Natural killer cell treated with Interleukin-12 subunit alpha and Interleukin-12 subunit beta and Interleukin-15 and Interleukin-18, amount 100 ng/mL, for 72 hours (primary cell): Measurements from ENCODE around the gene ZNF345. TPM values are rescaled to one million over a fixed set of nuclear protein-coding genes. Genes with fewer than 3 reads are reported as not detected.

ENCODE experiments used
- ATAC-seq, 2 donors: fragments of 150-1000 bp; cut with Tn5 transposase in 1 of 2; sonication (Bioruptor Pico), chemical (Tn5 transposase) in 1 of 2; 2 replicates each; pipeline ENCODE4 v1.10.0; 2021
- DNase-seq: peaks from one replicate; pipeline ENCODE4 v3.0.0; 2022; ENCODE audit warnings: low spot score
- H3K27ac Mint-ChIP-seq, 2 donors: 1 replicate in 1 of 2; 2 replicates in 1 of 2; pipeline ENCODE4 v1.8.0; 2022; ENCODE audit warnings: mixed read lengths in 2 of 2, mild to moderate bottlenecking in 1 of 2, moderate library complexity in 1 of 2
- H3K27me3 Mint-ChIP-seq, 2 donors: 1 replicate in 1 of 2; 2 replicates in 1 of 2; pipeline ENCODE4 v1.8.0; 2022; ENCODE audit warnings: mixed read lengths in 2 of 2
- H3K36me3 Mint-ChIP-seq: one replicate; pipeline ENCODE4 v1.8.0; 2022; ENCODE audit warnings: mixed read lengths
- H3K4me1 Mint-ChIP-seq, 2 donors: 1 replicate in 1 of 2; 2 replicates in 1 of 2; pipeline ENCODE4 v1.8.0; 2022; ENCODE audit warnings: low read depth in 2 of 2, mixed read lengths in 2 of 2, mild to moderate bottlenecking in 1 of 2
- H3K4me3 Mint-ChIP-seq: one replicate; pipeline ENCODE4 v1.8.0; 2022; ENCODE audit warnings: mixed read lengths
- H3K9me3 Mint-ChIP-seq: 2 replicates; pipeline ENCODE4 v1.8.0; 2022; ENCODE audit warnings: mixed read lengths
- total RNA-seq, 2 donors: library from RNA; stranded (reverse); gene quantifications; one replicate each; pipeline ENCODE4 v1.2.3, GENCODE V29; 2022

Gene ZNF345
- 1 to 10 TPM; 3.0 to 6.1 TPM for total RNA-seq

DNA sequence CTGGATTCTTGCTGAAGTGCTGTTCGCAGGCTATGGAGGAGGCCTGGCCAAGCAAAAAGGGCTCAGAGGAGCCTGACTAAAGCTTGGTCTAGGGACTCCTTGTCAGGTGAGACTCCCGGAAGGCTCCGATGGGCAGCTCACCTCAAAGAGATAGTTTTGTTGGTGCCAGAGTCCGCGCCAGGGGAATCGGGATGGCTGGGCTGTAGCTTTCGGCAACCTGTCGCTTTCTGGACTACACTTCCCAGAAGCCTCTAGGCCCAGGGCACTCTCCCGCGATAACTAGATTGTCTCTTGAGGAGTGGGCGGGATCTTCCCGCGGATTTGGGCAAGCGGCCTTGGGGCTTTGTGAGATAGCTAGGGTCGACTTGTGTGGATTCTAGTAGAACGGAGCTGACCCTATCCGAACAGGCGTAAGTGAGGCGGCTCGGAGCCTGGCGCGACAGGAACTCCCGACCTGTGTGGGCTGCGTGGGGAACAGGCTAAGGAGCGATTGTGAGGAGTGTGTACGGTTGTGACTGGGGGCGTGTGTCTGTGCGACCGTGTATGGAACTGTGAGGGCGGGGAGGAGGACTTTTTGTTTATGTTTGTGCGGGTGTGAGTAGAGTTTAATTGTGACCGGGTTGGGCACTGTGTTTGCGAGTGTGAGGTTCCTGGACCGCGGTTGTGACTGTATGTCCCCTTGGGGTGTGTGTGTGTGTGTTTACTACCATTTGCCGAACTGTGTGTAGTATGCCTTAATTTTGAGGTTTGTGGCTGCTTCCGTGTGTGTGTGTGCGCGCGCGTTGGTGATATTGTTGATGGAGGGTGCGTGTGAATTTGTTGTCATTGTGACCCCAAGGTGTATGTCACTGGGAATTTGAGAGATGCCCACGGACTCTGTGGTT, at the start of gene ZNF345:
ZNF345 (plus strand) TSS at position 318 of the 884 bp plus-strand sequence. CDS start 25,955 bp downstream, outside the sequence.
- peaks cover 20% of the 10 kb centered on the region for H3K36me3 Mint-ChIP-seq
- no peak within 1 kb of the TSS for H3K27ac Mint-ChIP-seq
- ATAC-seq (peak; percentile 92 to 94), DNase-seq (peak; percentile 87)
- H3K27me3 Mint-ChIP-seq, result no peaks in the 10 kb centered on the region
- no peak within 1 kb of the TSS for H3K4me3 Mint-ChIP-seq
- H3K9me3 Mint-ChIP-seq, result peaks cover 6% of the 10 kb centered on the region
- H3K4me1 Mint-ChIP-seq, result peaks cover 6 to 7% of the 10 kb centered on the region in 2 donors

DNA sequence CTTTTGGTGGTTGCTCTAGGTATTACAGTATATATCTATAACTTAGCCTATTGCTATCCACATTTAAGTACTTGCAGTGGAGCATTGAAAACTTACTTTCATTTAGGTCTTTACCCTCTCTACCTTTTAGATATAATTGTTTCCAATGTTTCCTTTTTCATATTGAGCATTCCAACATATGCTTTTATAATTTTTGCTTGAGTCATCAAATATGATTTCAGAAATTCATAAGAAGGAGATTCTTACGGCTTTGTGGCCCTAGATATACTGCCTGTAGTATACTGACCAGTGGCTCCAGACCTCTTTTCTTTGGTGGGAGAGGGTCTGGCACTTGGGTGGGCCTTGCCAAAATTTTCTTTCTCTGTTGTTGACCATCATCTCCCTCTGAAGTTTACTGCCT, 45.3 kb upstream of the ZNF345 start:
- no peak for ATAC-seq
- no peaks in the 10 kb centered on the region for H3K27me3 Mint-ChIP-seq
- no peak overlapping the region for H3K4me3 Mint-ChIP-seq
- peaks cover 32% of the 10 kb centered on the region for H3K36me3 Mint-ChIP-seq
- no peaks in the 10 kb centered on the region for H3K4me1 Mint-ChIP-seq
- no peak overlapping the region for H3K27ac Mint-ChIP-seq
- peaks cover 21% of the 10 kb centered on the region for H3K9me3 Mint-ChIP-seq
- no peak for DNase-seq

DNA sequence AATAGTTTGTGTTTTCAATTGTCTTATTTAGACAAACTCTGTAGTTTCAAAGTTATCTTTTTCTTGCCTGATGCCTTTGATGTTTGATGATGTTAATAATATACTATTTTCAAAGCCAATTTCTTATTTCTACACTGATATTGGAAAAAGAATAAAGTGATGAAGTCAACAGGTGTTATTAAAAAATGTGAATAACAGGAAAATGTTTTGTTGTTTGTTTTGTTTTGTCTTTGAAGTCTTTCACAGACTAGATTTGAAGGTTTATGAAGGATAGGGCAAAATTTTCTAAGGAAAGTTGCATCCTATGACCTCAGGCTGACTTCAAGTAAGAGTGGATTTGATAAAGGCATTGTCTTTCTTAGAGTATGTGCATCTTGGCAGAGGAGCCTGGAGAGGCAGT, 43.6 kb upstream of the ZNF345 start:
- no peak overlapping the region for H3K4me3 Mint-ChIP-seq
- peaks cover 39% of the 10 kb centered on the region for H3K36me3 Mint-ChIP-seq
- no peak overlapping the region for H3K27ac Mint-ChIP-seq
- ATAC-seq (no peak), DNase-seq (no peak)
- H3K9me3 Mint-ChIP-seq, result peaks cover 21% of the 10 kb centered on the region
- no peaks in the 10 kb centered on the region for H3K27me3 Mint-ChIP-seq
- H3K4me1 Mint-ChIP-seq, result no peaks in the 10 kb centered on the region

DNA sequence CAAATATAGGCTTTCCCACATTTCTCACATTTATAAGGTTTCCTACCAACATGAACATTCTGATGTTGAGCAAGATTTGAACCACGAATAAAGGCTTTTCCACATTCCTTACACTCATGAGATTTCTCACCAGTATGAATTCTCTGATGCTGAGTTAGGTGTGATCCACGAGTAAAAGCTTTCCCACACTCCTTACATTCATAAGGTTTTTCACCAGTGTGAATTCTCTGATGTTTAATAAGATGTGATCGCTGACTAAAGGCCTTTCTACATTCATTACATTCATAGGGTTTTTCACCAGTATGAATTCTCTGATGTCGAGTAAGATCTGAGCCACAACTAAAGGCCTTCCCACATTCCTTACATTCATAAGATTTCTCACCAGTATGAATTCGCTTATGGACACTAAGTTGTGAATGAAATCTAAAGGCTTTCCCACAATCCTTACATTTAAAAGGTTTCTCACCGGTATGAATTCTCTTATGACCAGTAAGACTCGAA, 31.5 kb upstream of the ZNF345 start:
- Mint-ChIP-seq H3K4me1 (no peaks in the 10 kb centered on the region), H3K27ac (no peak overlapping the region), H3K36me3 (peaks cover 54% of the 10 kb centered on the region), H3K9me3 (peaks cover 12% of the 10 kb centered on the region), H3K27me3 (no peaks in the 10 kb centered on the region), H3K4me3 (no peak overlapping the region)
- DNase-seq (no peak), ATAC-seq (no peak)

DNA sequence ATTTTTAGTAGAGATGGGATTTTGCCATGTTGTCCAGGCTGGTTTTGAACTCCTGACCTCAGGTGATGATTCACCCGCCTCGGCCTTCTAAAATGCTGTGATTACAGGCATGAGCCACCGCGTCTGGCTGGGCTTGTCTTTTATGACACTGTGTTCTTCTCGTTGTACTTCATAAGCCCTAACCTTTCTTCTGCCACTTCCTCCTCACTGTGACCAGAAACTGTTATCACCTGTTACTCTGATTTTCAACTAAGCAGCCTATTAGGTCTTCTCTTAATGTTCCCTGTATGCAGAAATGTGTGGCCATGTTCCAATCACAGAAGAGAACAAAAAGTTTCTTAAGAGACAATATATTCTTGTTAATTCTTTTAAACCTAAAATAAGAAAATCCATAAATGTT, 28.9 kb upstream of the ZNF345 start:
- Mint-ChIP-seq H3K4me1 (no peaks in the 10 kb centered on the region), H3K27ac (no peak overlapping the region), H3K4me3 (no peak overlapping the region), H3K27me3 (no peaks in the 10 kb centered on the region), H3K9me3 (peaks cover 21% of the 10 kb centered on the region), H3K36me3 (peaks cover 74% of the 10 kb centered on the region)
- no peak for DNase-seq
- no peak for ATAC-seq

DNA sequence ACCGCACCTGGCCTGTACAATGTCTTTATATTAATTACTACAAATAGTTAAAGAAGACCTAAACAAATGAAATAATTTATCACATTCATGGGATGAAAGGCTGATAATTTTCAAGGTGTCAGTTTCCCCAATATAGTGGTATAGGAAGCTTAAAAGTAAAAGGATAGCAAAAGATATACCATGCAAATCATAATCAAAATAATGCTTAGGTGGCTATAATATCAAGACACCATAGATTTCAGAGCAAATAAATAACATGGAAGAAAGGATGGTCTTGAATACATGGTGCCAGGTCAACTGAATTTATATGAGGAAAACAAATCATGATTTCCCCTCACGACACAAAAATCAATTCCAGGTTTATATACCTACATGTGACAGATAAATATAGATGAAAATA, 17.2 kb upstream of the ZNF345 start:
- peaks cover 61% of the 10 kb centered on the region for H3K36me3 Mint-ChIP-seq
- H3K27me3 Mint-ChIP-seq, result no peaks in the 10 kb centered on the region
- H3K4me1 Mint-ChIP-seq, result peaks cover 3 to 11% of the 10 kb centered on the region in 2 donors
- H3K4me3 Mint-ChIP-seq, result no peak overlapping the region
- ATAC-seq (no peak), DNase-seq (no peak)
- peaks cover 22% of the 10 kb centered on the region for H3K9me3 Mint-ChIP-seq
- H3K27ac Mint-ChIP-seq, result no peak overlapping the region

DNA sequence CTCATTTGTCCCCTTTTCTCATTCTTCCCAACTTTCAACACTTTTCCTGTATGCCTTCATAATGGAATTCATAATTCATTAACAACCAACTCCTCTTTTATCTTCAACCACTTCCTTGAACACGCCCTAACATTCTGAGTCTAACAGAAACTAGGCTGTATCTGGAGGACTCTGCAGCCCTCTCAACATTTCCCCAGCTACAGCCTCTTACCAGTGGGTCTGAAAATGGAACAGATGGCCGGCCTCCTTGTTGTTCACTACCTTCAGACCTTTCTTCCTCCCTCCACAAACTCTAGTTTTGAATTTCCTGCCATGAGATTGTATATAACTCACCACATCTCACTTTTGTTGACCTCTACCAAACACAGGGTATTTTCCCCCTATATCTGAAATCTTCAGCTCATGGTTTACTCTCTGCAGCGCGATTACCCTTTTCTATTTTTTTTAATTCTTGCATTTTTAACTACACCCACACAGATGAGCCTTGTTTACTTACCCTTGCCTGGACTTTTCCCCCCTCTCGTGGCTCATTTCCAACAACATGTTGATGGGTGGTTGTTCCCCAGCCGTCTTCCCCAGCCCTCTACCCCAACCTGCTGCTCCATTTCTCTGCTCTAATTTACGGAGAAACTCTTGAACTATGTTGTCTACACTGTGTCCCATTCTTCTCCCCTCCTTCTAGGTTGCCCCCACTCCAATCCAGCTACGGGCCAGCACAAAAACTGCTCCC, 13.3 kb upstream of the ZNF345 start:
- Mint-ChIP-seq H3K4me3 (no peak overlapping the region), H3K36me3 (peaks cover 40% of the 10 kb centered on the region), H3K9me3 (peaks cover 6% of the 10 kb centered on the region), H3K27ac (no peak overlapping the region), H3K27me3 (no peaks in the 10 kb centered on the region), H3K4me1 (peaks cover 6% of the 10 kb centered on the region in 2 donors)
- ATAC-seq (peak in 1 of 2 donors; percentile 3), DNase-seq (no peak)

DNA sequence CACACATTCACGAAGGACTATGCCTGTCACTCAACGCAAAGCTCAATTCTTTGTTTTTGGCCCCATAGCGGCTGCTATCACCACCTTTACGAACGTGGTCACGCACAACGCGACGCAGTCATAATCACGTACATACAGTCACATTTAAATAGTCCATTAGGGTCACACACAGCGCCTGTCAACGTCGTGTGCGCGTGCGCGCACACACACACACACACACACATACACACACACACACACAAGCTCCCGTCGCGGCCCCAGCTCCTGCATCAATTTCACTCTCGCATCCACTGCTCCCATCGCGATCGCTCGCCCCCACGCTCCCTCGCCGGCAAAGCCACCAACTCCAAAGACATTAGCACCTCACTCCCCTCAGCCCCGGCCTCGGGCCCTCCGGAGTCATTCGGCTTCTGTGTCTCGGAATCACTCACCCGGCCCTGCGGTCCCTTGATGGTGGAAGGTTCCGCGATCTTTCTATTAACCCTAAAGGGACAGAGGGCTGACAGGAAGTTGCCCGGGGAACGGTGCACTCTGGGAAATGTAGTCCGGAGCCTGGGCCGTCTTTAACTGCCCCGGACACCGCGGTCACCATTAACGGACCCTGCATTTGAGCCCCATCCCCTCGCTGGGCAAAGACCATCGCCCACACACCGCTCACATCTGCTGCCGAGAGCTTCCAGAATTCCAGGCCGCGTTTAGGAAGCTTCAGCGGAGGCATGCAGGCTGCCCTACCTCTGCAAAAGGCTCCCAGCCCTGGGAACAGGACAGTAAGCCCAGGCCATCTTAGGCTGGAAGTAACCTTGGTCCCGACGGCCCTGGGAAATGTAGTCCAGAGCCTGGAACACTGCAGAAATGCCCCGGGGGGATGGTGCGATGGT, 12.5 kb upstream of the ZNF345 start, which contains the start of gene ZNF790:
ZNF790 (minus strand) TSS at position 482 of the 878 bp plus-strand sequence. CDS start 12,768 bp downstream, outside the sequence.
- peak; percentile 98 for ATAC-seq
- H3K27ac Mint-ChIP-seq, result no peak within 1 kb of the TSS
- peaks cover 34% of the 10 kb centered on the region for H3K36me3 Mint-ChIP-seq

DNA sequence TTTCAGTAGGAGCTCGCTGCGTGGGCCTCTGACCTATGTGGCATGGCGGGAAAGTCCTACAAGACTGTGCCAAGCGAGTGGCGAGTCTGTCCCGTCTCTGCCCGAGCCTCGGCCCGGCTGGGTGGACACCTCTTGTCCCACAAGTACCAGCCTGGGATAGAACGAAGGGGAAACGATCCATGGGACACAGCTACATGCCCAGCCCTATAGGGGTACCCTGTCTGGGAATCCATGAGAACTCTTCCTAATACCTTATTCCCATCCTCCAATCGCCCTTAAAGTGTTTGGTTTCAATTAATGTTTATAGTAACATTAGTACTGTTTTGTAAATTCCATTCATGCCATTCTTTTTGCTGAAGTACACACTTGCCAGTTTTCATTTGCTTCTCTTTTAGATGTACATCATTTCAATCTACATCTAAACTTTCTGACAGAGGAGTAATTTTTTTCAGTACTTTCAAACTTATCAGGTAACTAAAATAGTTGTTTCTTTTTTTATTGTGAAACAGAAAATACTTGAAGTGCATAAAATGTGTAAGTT, 11.8 kb upstream of the ZNF345 start:
- Mint-ChIP-seq H3K27ac (no peak overlapping the region), H3K4me3 (no peak overlapping the region), H3K27me3 (no peaks in the 10 kb centered on the region), H3K4me1 (peaks cover 6% of the 10 kb centered on the region in 2 donors), H3K9me3 (peaks cover 6% of the 10 kb centered on the region), H3K36me3 (peaks cover 27% of the 10 kb centered on the region)
- DNase-seq, result no peak
- no peak for ATAC-seq

More for the DNA sequence above, 12.5 kb upstream of the ZNF345 start, which contains the start of gene ZNF790:
- Mint-ChIP-seq H3K4me3 (no peak within 1 kb of the TSS), H3K27me3 (no peaks in the 10 kb centered on the region), H3K9me3 (peaks cover 6% of the 10 kb centered on the region), H3K4me1 (peaks cover 6% of the 10 kb centered on the region in 2 donors)
- DNase-seq, result peak; percentile 91

DNA sequence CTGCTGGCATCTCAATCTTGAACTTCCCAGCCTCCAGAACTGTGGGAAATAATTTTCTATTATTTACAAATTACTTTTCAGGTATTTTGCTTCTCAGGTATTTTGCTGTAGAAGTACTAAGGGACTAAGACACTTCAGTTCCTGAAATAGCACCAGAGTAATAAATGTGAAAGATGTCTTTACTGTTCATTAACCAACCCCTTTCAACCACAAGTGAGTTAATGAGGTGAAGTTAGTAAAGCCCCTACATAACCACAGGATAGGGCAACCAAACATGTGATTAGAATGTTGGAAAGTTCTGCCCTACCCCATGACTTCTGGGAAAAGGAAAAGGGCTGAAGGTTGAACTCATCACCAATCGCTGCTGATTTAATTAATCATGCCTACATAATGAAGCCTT, 2.7 kb upstream of the ZNF345 start:
- H3K36me3 Mint-ChIP-seq, result peaks cover 19% of the 10 kb centered on the region
- peaks cover 4% of the 10 kb centered on the region for H3K9me3 Mint-ChIP-seq
- no peak overlapping the region for H3K4me3 Mint-ChIP-seq
- no peak for DNase-seq
- H3K4me1 Mint-ChIP-seq, result peaks cover 4 to 6% of the 10 kb centered on the region in 2 donors
- no peak overlapping the region for H3K27ac Mint-ChIP-seq
- H3K27me3 Mint-ChIP-seq, result no peaks in the 10 kb centered on the region
- no peak for ATAC-seq

DNA sequence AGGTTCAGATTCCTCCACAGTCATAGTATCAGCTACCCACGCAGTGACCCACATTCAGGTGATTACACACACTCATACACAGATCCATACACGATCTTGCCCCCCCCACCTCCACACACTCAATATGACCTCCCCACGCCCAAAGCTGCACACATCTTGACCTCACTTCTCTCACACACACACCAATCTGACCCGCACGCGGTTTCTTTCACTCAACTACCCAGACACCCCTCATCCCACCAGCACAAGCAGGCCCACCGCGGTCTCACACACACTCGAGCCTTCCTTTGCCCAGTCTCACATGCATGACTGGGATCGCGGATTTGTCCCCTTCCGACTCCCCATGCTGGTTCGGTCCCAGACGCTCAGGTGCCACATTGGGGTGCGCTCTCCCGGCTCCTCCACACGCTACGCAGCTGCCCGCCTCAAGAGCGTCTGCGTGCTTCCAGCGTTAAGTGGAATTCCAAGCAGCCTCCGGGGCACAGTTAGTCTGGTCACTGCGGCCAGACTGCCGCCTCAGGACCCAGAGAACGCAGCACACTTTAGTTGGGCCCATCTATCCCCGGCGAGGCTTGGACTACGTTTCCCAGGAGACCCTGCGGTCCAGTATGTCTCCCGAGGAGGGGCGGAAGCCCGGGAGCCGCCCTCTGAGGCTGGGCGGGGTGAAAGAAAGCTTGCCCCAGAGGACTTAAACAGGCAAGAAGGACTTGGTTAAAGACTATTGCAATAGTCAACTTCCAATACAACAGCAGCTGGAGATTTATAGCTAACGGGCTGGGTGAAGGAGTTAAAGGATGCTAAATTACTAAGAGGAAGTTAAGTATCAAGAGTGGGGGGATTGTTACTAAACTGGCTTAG, 746 bp upstream of the ZNF345 start:
- peaks cover 4 to 6% of the 10 kb centered on the region in 2 donors for H3K4me1 Mint-ChIP-seq
- DNase-seq, result peak; percentile 93
- H3K9me3 Mint-ChIP-seq, result peaks cover 4% of the 10 kb centered on the region
- ATAC-seq, result peak; percentile 96 to 97
- H3K4me3 Mint-ChIP-seq, result no peak overlapping the region
- H3K36me3 Mint-ChIP-seq, result peaks cover 22% of the 10 kb centered on the region
- no peak overlapping the region for H3K27ac Mint-ChIP-seq
- H3K27me3 Mint-ChIP-seq, result no peaks in the 10 kb centered on the region

DNA sequence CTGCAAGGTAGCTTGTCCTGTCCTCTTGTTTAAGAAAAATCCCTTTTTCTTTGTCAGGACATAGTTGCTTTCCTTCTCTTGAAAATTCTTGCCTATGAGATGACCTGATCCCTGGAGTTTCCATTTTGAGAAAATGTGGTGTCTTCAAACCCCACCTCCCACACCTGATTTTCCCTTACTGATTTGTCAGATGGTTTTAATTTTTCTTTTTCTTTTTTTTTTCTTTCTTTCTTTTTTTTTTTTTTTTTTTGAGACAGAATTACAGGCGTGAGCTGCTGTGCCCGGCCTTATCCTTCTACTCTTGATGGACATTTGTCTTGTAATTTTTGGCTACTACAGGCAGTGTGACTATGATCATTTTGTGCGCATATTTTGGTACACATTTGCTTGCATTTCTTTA, 1.2 kb downstream of the ZNF345 start:
- peaks cover 8% of the 10 kb centered on the region for H3K9me3 Mint-ChIP-seq
- DNase-seq (no peak), ATAC-seq (no peak)
- no peak overlapping the region for H3K4me3 Mint-ChIP-seq
- no peak overlapping the region for H3K27ac Mint-ChIP-seq
- peaks cover 26% of the 10 kb centered on the region for H3K36me3 Mint-ChIP-seq
- no peaks in the 10 kb centered on the region for H3K27me3 Mint-ChIP-seq
- H3K4me1 Mint-ChIP-seq, result peaks cover 6 to 7% of the 10 kb centered on the region in 2 donors
